Peyer's patch (tissue), 4 donors: ENCODE data around the gene RNASE12. TPM values are rescaled to one million over a fixed set of nuclear protein-coding genes. Genes with fewer than 3 reads are reported as not detected.

Source experiments
- DNase-seq, 3 donors: peaks; one replicate each; pipeline ENCODE4 v3.0.0-alpha.2; 2017 to 2019
- H3K27ac ChIP-seq, 4 donors: fragments of 200-600 bp; sonication (generic); one replicate each; pipeline ENCODE4 v1.5.1; 2016 to 2019
- H3K27me3 ChIP-seq, 2 donors: fragments of 200-600 bp; sonication (generic); one replicate each; pipeline ENCODE4 v1.5.1; 2019
- H3K36me3 ChIP-seq, 3 donors: fragments of 200-600 bp; sonication (generic); one replicate each; pipeline ENCODE4 v1.5.1; 2016 to 2019
- H3K4me1 ChIP-seq, 4 donors: fragments of 200-600 bp; sonication (generic); one replicate each; pipeline ENCODE4 v1.5.1; 2016 to 2019
- H3K4me3 ChIP-seq, 4 donors: fragments of 200-600 bp; sonication (generic); 1 replicate in 3 of 4; 2 replicates in 1 of 4; pipeline ENCODE4 v1.5.1; 2016 to 2019; ENCODE audit warnings: mild to moderate bottlenecking in 1 of 4
- H3K9me3 ChIP-seq, 4 donors: fragments of 200-600 bp; sonication (generic); one replicate each; pipeline ENCODE4 v1.5.1; 2016 to 2019; ENCODE audit warnings: mild to moderate bottlenecking in 1 of 4
- POLR2A ChIP-seq, 2 donors: fragments of 450-650 bp; IDR thresholded peaks; one replicate each; pipeline ENCODE4 v1.5.1; 2017; ENCODE audit warnings: antibody characterized with exemption in 2 of 2, mild to moderate bottlenecking in 2 of 2, moderate library complexity in 2 of 2
- total RNA-seq, 4 donors: library from RNA; depleted of rRNA; stranded (reverse); fragments of >200 nt; gene quantifications; one replicate each; pipeline ENCODE4 v1.1.0, GENCODE V29; 2016
- TF ChIP-seq, protein P1 (sequence below), 6 experiments: fragments of 450-650 bp in 4 of 6; fragments of 200-600 bp in 2 of 6; sonication (generic) in 1 of 6; IDR thresholded peaks; one replicate each; pipeline ENCODE4 v1.5.1; 2017 to 2019; ENCODE audit warnings: antibody characterized with exemption in 6 of 6, mild to moderate bottlenecking in 3 of 6, moderate library complexity in 1 of 6

The RNASE12 gene
- total RNA-seq, 4 donors from 2014 or later = not detected

DNA sequence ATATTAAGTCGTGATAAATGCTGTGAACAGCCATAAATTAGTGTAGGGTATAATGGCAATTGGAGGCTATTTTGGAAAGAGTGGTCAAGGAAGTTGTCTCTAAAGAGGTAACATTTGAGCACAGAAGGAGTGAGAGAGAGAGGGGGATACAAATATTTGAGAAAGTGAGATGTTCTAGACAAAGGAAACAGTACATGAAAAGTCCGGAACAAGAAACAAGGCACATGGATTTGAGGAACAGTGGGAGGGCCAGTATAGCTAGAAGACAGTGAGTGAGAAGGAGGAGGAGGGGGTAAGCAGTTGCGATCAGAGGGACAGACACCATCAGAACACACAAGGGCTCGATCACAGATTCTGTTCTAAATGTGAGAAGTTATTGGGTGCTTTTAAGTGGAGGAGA is 20.1 kb upstream of the RNASE12 start:
- no peaks in the 10 kb centered on the region for H3K9me3 ChIP-seq
- TF ChIP-seq POLR2A (IDR thresholded peaks at IDR 0.05) = no peak
- TF ChIP-seq, protein P1, sequence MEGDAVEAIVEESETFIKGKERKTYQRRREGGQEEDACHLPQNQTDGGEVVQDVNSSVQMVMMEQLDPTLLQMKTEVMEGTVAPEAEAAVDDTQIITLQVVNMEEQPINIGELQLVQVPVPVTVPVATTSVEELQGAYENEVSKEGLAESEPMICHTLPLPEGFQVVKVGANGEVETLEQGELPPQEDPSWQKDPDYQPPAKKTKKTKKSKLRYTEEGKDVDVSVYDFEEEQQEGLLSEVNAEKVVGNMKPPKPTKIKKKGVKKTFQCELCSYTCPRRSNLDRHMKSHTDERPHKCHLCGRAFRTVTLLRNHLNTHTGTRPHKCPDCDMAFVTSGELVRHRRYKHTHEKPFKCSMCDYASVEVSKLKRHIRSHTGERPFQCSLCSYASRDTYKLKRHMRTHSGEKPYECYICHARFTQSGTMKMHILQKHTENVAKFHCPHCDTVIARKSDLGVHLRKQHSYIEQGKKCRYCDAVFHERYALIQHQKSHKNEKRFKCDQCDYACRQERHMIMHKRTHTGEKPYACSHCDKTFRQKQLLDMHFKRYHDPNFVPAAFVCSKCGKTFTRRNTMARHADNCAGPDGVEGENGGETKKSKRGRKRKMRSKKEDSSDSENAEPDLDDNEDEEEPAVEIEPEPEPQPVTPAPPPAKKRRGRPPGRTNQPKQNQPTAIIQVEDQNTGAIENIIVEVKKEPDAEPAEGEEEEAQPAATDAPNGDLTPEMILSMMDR (IDR thresholded peaks at IDR 0.05) = no peak
- peaks cover 0 to 17% (median 2%) of the 10 kb centered on the region in 4 donors for H3K4me1 ChIP-seq
- H3K36me3 ChIP-seq = no peaks in the 10 kb centered on the region
- H3K27me3 ChIP-seq = no peaks in the 10 kb centered on the region
- H3K4me3 ChIP-seq = no peak overlapping the region
- no peak for DNase-seq
- no peak overlapping the region for H3K27ac ChIP-seq

DNA sequence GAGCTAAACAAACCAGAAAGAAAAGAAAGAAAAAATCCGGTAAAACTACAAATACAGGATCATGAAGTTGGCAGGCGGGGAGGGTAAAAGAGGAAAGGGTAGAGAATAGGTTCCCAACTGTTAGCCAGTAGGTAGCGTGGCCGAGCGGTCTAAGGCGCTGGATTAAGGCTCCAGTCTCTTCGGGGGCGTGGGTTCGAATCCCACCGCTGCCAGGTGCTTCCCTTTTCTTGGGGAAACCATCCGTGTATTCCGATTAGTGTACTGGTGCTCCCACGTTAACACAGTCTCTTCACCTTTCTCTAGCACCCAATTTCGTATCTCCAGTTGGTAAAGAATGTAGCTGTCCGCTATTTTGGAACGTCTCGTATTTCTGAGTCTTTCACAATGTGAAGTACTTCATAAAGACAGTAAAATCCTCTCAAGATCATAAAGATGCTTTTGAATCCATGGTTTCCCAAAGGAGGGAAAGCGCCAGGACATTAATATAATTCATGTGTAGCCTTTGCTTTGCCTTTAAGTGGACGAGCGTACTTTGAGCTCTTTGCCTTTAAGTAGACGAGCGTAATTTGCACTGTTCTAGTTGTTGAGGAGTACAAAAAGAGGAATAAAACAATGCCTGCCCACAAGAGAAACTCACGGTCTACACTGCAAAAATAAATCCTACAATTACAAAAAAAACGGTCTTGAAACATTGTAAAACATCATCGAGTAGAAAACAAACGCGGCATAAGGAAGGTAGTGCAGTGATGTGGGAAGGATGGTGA is 19.0 kb upstream of the RNASE12 start:
- H3K27me3 ChIP-seq = no peaks in the 10 kb centered on the region
- peak overlapping the region; percentile 74 to 86 (median 79) for H3K4me3 ChIP-seq
- H3K36me3 ChIP-seq = no peaks in the 10 kb centered on the region
- DNase-seq = peak; percentile 67 to 90 (median 72)
- peak overlapping the region; percentile 45 to 84 (median 63) for H3K27ac ChIP-seq
- H3K9me3 ChIP-seq = no peaks in the 10 kb centered on the region
- H3K4me1 ChIP-seq = peaks cover 0 to 17% (median 2%) of the 10 kb centered on the region in 4 donors
- TF ChIP-seq, protein P1 (IDR thresholded peaks at IDR 0.05) = no peak
- TF ChIP-seq POLR2A (IDR thresholded peaks at IDR 0.05) = no peak

GRCh38 chr14:20609215-20610001 is 18.2 kb upstream of the RNASE12 start:
- Histone ChIP-seq H3K27ac (peak overlapping the region; percentile 45 to 84 (median 63)), H3K4me3 (peak overlapping the region; percentile 74 to 86 (median 79)), H3K9me3 (no peaks in the 10 kb centered on the region), H3K36me3 (no peaks in the 10 kb centered on the region), H3K4me1 (peaks cover 0 to 11% (median 2%) of the 10 kb centered on the region in 4 donors), H3K27me3 (no peaks in the 10 kb centered on the region)
- peak; percentile 66 to 87 (median 71) for DNase-seq
- TF ChIP-seq, protein P1 (IDR thresholded peaks at IDR 0.05) = peak; percentile 88 to 100 (median 99)
- TF ChIP-seq POLR2A (IDR thresholded peaks at IDR 0.05) = no peak

DNA sequence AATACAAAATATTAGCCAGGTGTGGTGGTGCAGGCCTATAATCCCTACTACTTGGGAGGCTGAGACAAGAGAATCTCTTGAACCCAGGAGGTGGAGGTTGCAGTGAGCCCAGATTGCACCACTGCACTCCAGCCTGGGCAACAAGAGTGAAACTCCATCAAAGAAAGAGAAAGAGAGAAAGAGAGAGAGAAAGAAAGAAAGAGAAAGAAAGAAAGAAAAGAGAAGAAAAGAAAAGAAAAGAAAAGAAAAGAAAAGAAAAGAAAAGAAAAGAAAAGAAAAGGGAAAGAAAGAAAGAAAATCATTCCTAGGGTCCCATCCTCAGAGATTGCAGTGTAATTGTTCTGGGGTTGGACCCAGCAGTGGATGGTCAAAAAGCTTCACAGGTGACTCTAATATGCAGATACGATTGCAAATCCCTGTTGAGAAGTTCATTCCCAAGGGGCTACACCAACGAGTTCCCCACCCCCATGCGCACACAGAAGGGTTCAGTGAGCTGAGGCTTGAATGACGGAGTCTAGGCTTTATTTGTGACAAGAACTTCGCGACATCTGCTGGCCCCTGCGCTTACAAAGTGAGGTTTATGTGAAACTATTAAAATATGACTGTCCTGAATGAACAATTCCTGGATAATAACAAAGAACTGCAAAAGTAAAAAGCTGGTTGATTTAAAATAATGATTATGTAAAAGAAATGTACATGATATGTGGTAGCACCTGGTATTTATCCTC is 17.4 kb upstream of the RNASE12 start:
- H3K4me3 ChIP-seq = no peak overlapping the region
- H3K27ac ChIP-seq = no peak overlapping the region
- no peaks in the 10 kb centered on the region for H3K36me3 ChIP-seq
- no peak for DNase-seq
- no peaks in the 10 kb centered on the region for H3K9me3 ChIP-seq
- TF ChIP-seq, protein P1 (IDR thresholded peaks at IDR 0.05) = no peak
- no peak for TF ChIP-seq POLR2A (IDR thresholded peaks at IDR 0.05)
- peaks cover 0 to 11% (median 0%) of the 10 kb centered on the region in 4 donors for H3K4me1 ChIP-seq
- H3K27me3 ChIP-seq = no peaks in the 10 kb centered on the region

GRCh38 chr14:20607617-20608016 is 16.4 kb upstream of the RNASE12 start:
- peaks cover 0 to 7% (median 0%) of the 10 kb centered on the region in 4 donors for H3K4me1 ChIP-seq
- H3K9me3 ChIP-seq = no peaks in the 10 kb centered on the region
- no peaks in the 10 kb centered on the region for H3K36me3 ChIP-seq
- no peak for TF ChIP-seq POLR2A (IDR thresholded peaks at IDR 0.05)
- TF ChIP-seq, protein P1 (IDR thresholded peaks at IDR 0.05) = no peak
- H3K4me3 ChIP-seq = no peak overlapping the region
- DNase-seq = no peak
- no peaks in the 10 kb centered on the region for H3K27me3 ChIP-seq
- no peak overlapping the region for H3K27ac ChIP-seq
